HG02884 (cell line): Measurements from ENCODE around the gene WIPF3.

Experiments
- ATAC-seq: cut with Tn5 transposase; IDR thresholded peaks from one replicate; pipeline ENCODE4 v1.9.1; 2021; ENCODE audit warnings: mild to moderate bottlenecking, moderate library complexity; ENCODE audit not compliant: unreplicated experiment

Gene WIPF3

GRCh38 chr7:29843726-29844125, 37.4 kb downstream of the WIPF3 start:
- ATAC-seq = no peak

- ATAC-seq = no peak
Observed at GRCh38 chr7:29844559-29844958, 38.3 kb downstream of the WIPF3 start.

GRCh38 chr7:29847496-29847895, 41.2 kb downstream of the WIPF3 start:
- no peak for ATAC-seq

GRCh38 chr7:29847916-29848315, 41.6 kb downstream of the WIPF3 start:
- no peak for ATAC-seq

- ATAC-seq = no peak
Observed at GRCh38 chr7:29848941-29849340, 42.6 kb downstream of the WIPF3 start.

GRCh38 chr7:29851487-29851886, 45.2 kb downstream of the WIPF3 start:
- ATAC-seq = no peak

GRCh38 chr7:29852457-29852856, 46.1 kb downstream of the WIPF3 start:
- no peak for ATAC-seq

- ATAC-seq = no peak
Observed at GRCh38 chr7:29853072-29853471, 46.8 kb downstream of the WIPF3 start.

- ATAC-seq = no peak
Observed at GRCh38 chr7:29853789-29854188, 47.5 kb downstream of the WIPF3 start.

- no peak for ATAC-seq
Observed at GRCh38 chr7:29854257-29854938, 48.1 kb downstream of the WIPF3 start.

GRCh38 chr7:29857654-29858053, 51.3 kb downstream of the WIPF3 start:
- ATAC-seq = no peak

- ATAC-seq = no peak
Observed at GRCh38 chr7:29858191-29858951, 52.1 kb downstream of the WIPF3 start.

- no peak for ATAC-seq
Observed at GRCh38 chr7:29859104-29859503, 52.8 kb downstream of the WIPF3 start.

- no peak for ATAC-seq
Observed at GRCh38 chr7:29859524-29860185, 53.3 kb downstream of the WIPF3 start.

GRCh38 chr7:29860186-29860585, 53.9 kb downstream of the WIPF3 start:
- no peak for ATAC-seq

- no peak for ATAC-seq
Observed at GRCh38 chr7:29861884-29862283, 55.6 kb downstream of the WIPF3 start.

GRCh38 chr7:29864656-29865055, 58.3 kb downstream of the WIPF3 start:
- ATAC-seq = no peak

GRCh38 chr7:29865526-29865925, 59.2 kb downstream of the WIPF3 start:
- no peak for ATAC-seq

- no peak for ATAC-seq
Observed at GRCh38 chr7:29866490-29866930, 60.2 kb downstream of the WIPF3 start.

GRCh38 chr7:29871787-29872398, 65.6 kb downstream of the WIPF3 start:
- no peak for ATAC-seq

- no peak for ATAC-seq
Observed at GRCh38 chr7:29873644-29874294, 67.5 kb downstream of the WIPF3 start.
